T-helper 17 cell (primary cell): ENCODE measurements around the gene CDK6. TPM values are rescaled to one million over a fixed set of nuclear protein-coding genes. Genes with fewer than 3 reads are reported as not detected.
A peak's percentile ranks its signal among the peaks of the same experiment; 100 is the strongest.

Source experiments
- ATAC-seq: fragments of 150-1000 bp; cut with Tn5 transposase; 2 replicates; pipeline ENCODE4 v1.10.0; 2021; ENCODE audit warnings: mild to moderate bottlenecking, moderate library complexity
- DNase-seq, 3 donors: peaks; one replicate each; pipeline versions ENCODE4 v3.0.0 to v3.0.0-alpha.2; 2020 to 2021
- H3K9me3 ChIP-seq: one replicate; pipeline ENCODE4 v1.7.0; 2013; ENCODE audit warnings: low read length, mild to moderate bottlenecking; ENCODE audit not compliant: control insufficient read depth, poor library complexity, severe bottlenecking
- H3K27ac Mint-ChIP-seq: one replicate; pipeline ENCODE4 v1.8.0; 2022; ENCODE audit warnings: mild to moderate bottlenecking, moderate library complexity, mixed read lengths
- H3K27me3 Mint-ChIP-seq: one replicate; pipeline ENCODE4 v1.8.0; 2022; ENCODE audit warnings: mixed read lengths
- H3K36me3 Mint-ChIP-seq: one replicate; pipeline ENCODE4 v1.8.0; 2022; ENCODE audit warnings: low read depth, mixed read lengths
- H3K4me1 Mint-ChIP-seq: one replicate; pipeline ENCODE4 v1.8.0; 2022; ENCODE audit warnings: mild to moderate bottlenecking, mixed read lengths
- H3K4me3 Mint-ChIP-seq: one replicate; pipeline ENCODE4 v1.8.0; 2022; ENCODE audit warnings: mild to moderate bottlenecking, moderate library complexity, mixed read lengths
- total RNA-seq, 4 donors: library from RNA in 2 of 4; stranded (reverse) in 2 of 4; gene quantifications; one replicate each; pipeline ENCODE4 v1.2.3 and lab custom pipeline; 2022 to 2026

The CDK6 gene
- total RNA-seq, 2 donors from 2014 or later: 61.5 to 63.7 TPM

GRCh38 chr7:92706563-92706962 lies 129.8 kb downstream of the CDK6 start:
- H3K9me3 ChIP-seq: no peaks in the 10 kb centered on the region
- peaks cover 25% of the 10 kb centered on the region for H3K4me1 Mint-ChIP-seq
- H3K36me3 Mint-ChIP-seq: peaks cover 3% of the 10 kb centered on the region
- no peak overlapping the region for H3K27ac Mint-ChIP-seq
- H3K27me3 Mint-ChIP-seq: no peaks in the 10 kb centered on the region
- DNase-seq: no peak
- ATAC-seq: no peak
- H3K4me3 Mint-ChIP-seq: no peak overlapping the region

DNA sequence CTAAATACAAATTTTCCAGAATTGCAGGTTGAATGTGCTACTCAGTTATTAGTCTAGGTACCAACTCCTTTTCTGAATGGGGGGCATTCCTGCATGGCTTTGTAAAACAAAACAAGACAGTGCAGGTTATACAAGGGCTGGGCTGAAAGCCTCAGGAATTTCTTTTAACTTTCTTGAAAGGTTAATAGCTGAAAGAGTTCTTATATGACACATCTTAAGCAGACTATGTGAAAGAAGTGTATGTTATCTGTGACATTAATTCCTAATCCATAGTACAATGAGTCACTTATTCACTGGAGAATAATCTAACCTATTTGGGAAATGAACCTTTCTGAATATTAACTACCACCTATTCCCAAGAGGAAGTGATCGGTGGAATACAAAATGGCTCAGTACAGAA lies 130.5 kb downstream of the CDK6 start:
- ATAC-seq (no peak), DNase-seq (no peak)
- Mint-ChIP-seq H3K4me1 (peaks cover 28% of the 10 kb centered on the region), H3K4me3 (no peak overlapping the region), H3K27ac (no peak overlapping the region), H3K27me3 (no peaks in the 10 kb centered on the region), H3K36me3 (peaks cover 3% of the 10 kb centered on the region)
- H3K9me3 ChIP-seq: no peaks in the 10 kb centered on the region

GRCh38 chr7:92704858-92705257 lies 131.5 kb downstream of the CDK6 start:
- Mint-ChIP-seq H3K4me1 (peaks cover 33% of the 10 kb centered on the region), H3K27ac (peak overlapping the region; percentile 85), H3K4me3 (no peak overlapping the region), H3K27me3 (no peaks in the 10 kb centered on the region), H3K36me3 (peaks cover 2% of the 10 kb centered on the region)
- no peaks in the 10 kb centered on the region for H3K9me3 ChIP-seq
- DNase-seq (no peak), ATAC-seq (no peak)

- Mint-ChIP-seq H3K36me3 (peaks cover 2% of the 10 kb centered on the region), H3K27me3 (no peaks in the 10 kb centered on the region), H3K27ac (peak overlapping the region; percentile 85), H3K4me3 (no peak overlapping the region), H3K4me1 (peaks cover 22% of the 10 kb centered on the region)
- DNase-seq (no peak), ATAC-seq (no peak)
- H3K9me3 ChIP-seq: no peaks in the 10 kb centered on the region
Observed at GRCh38 chr7:92702535-92702934, 133.8 kb downstream of the CDK6 start.

DNA sequence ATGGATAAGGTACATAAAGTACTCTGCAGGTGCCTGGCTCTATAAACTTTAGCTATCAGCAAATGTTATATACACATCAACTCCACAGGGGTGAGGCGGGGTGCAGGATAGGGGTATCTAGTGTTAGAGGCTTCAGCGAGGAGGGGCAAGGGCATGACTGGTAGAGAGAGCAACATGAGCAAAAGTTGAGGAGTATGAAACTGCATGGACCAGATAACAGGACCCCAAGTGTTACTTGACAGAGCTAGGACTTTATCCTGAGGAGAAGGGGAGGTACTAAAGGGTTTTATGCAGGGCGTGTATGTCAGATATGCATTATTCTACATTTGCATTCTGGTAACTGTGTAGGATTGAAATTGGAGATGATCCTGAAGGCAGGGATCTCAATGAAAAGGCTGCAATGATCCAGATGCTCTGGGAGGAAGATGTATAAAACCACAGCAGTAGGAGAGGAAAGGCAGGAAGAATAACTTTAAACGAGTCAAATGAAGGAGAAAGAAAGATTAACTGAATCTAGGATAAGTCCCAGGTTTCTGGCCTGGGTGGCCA lies 136.3 kb downstream of the CDK6 start:
- H3K36me3 Mint-ChIP-seq: peaks cover 2% of the 10 kb centered on the region
- no peak overlapping the region for H3K4me3 Mint-ChIP-seq
- peaks cover 24% of the 10 kb centered on the region for H3K4me1 Mint-ChIP-seq
- ATAC-seq (no peak), DNase-seq (no peak)
- no peaks in the 10 kb centered on the region for H3K9me3 ChIP-seq
- H3K27me3 Mint-ChIP-seq: no peaks in the 10 kb centered on the region
- H3K27ac Mint-ChIP-seq: peak overlapping the region; percentile 80

- peak overlapping the region; percentile 80 for H3K27ac Mint-ChIP-seq
- peaks cover 27% of the 10 kb centered on the region for H3K4me1 Mint-ChIP-seq
- ATAC-seq (no peak), DNase-seq (no peak)
- H3K27me3 Mint-ChIP-seq: no peaks in the 10 kb centered on the region
- H3K4me3 Mint-ChIP-seq: no peak overlapping the region
- peaks cover 2% of the 10 kb centered on the region for H3K36me3 Mint-ChIP-seq
- no peaks in the 10 kb centered on the region for H3K9me3 ChIP-seq
Observed at GRCh38 chr7:92699560-92699959, 136.8 kb downstream of the CDK6 start.

GRCh38 chr7:92698237-92698841 lies 138.0 kb downstream of the CDK6 start:
- peaks cover 2% of the 10 kb centered on the region for H3K36me3 Mint-ChIP-seq
- no peaks in the 10 kb centered on the region for H3K9me3 ChIP-seq
- H3K4me3 Mint-ChIP-seq: no peak overlapping the region
- H3K4me1 Mint-ChIP-seq: peaks cover 24% of the 10 kb centered on the region
- no peak for ATAC-seq
- DNase-seq: no peak
- no peak overlapping the region for H3K27ac Mint-ChIP-seq
- no peaks in the 10 kb centered on the region for H3K27me3 Mint-ChIP-seq

GRCh38 chr7:92697414-92697813 lies 139.0 kb downstream of the CDK6 start:
- no peaks in the 10 kb centered on the region for H3K9me3 ChIP-seq
- DNase-seq: no peak
- no peaks in the 10 kb centered on the region for H3K27me3 Mint-ChIP-seq
- no peak overlapping the region for H3K27ac Mint-ChIP-seq
- H3K36me3 Mint-ChIP-seq: peaks cover 2% of the 10 kb centered on the region
- ATAC-seq: no peak
- H3K4me1 Mint-ChIP-seq: peaks cover 24% of the 10 kb centered on the region
- no peak overlapping the region for H3K4me3 Mint-ChIP-seq

- Mint-ChIP-seq H3K27me3 (no peaks in the 10 kb centered on the region), H3K27ac (no peak overlapping the region), H3K4me1 (peaks cover 24% of the 10 kb centered on the region), H3K4me3 (no peak overlapping the region), H3K36me3 (peaks cover 2% of the 10 kb centered on the region)
- no peak for DNase-seq
- no peaks in the 10 kb centered on the region for H3K9me3 ChIP-seq
- ATAC-seq: no peak
Observed at GRCh38 chr7:92697012-92697411, 139.4 kb downstream of the CDK6 start.

GRCh38 chr7:92696584-92696983 lies 139.8 kb downstream of the CDK6 start:
- no peaks in the 10 kb centered on the region for H3K9me3 ChIP-seq
- Mint-ChIP-seq H3K4me1 (peaks cover 25% of the 10 kb centered on the region), H3K4me3 (no peak overlapping the region), H3K27me3 (no peaks in the 10 kb centered on the region), H3K27ac (no peak overlapping the region), H3K36me3 (peaks cover 2% of the 10 kb centered on the region)
- ATAC-seq (no peak), DNase-seq (no peak)

DNA sequence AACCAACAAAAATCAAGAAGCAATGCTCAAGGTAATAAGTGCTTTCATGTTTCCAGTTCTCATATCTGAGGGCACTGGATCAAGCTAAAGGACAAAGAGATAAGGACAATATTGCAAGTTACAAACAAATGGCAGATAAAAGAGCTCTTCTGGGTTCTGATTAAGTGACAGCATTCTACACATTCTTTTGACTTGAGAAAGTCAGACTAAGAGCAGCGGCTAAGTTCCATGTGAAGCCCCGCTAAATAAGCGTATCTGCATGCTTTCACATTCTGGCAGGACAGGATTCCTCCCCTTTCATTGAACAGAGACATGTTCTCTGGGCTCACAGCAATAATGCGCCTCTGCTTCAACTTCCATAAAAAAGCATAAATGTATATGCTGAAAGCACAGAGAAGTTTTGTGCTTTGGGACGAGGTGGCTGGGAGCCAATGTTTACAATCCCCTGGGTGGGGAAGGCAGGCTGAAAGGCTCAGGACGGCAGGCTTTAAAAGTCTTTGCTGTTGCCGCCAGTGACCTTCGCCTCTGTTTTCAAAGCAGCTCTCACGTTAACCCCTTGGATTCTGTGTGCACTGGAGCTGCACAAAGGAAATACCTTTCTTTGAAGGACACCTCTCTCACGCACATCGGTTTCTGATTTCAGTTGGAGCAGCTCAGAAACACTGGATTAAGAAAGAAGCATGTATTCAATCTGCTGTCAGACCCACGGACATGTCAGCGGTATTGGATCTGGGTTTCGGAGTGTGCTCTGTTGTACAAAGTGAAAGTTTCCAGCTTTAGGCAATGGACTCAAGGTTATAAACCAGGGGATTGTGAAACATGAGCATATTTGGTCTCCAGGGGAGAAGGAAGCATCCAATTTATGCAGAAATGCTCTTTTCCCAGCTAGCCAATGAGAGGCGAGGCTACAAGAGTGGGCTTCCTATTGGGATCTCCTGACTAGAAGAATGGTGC lies 140.8 kb downstream of the CDK6 start:
- no peaks in the 10 kb centered on the region for H3K27me3 Mint-ChIP-seq
- no peak overlapping the region for H3K4me3 Mint-ChIP-seq
- peaks cover 23% of the 10 kb centered on the region for H3K4me1 Mint-ChIP-seq
- peak overlapping the region; percentile 32 for H3K27ac Mint-ChIP-seq
- ATAC-seq (no peak), DNase-seq (no peak)
- H3K9me3 ChIP-seq: no peaks in the 10 kb centered on the region
- peaks cover 2% of the 10 kb centered on the region for H3K36me3 Mint-ChIP-seq

DNA sequence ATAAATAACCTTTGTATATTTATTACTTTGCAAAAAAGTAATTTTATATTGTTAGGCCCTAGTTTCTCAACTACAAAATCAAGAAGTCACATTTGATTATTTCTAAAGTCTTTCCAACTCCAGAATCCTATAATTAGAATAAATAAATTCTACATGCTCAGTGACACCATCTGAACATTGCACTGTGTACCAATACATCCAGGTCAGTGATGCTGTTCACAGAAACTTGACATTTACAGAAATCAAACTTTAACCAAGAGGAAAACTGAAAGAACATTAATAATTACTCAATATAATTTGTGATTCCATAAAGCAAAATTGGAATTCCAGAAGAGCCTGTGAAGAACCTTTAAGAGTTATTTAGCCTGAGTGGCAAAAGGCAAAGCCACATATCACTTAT lies 142.2 kb downstream of the CDK6 start:
- no peak overlapping the region for H3K27ac Mint-ChIP-seq
- no peak overlapping the region for H3K4me3 Mint-ChIP-seq
- no peak for ATAC-seq
- H3K9me3 ChIP-seq: no peaks in the 10 kb centered on the region
- H3K27me3 Mint-ChIP-seq: no peaks in the 10 kb centered on the region
- peaks cover 15% of the 10 kb centered on the region for H3K4me1 Mint-ChIP-seq
- no peaks in the 10 kb centered on the region for H3K36me3 Mint-ChIP-seq
- DNase-seq: no peak

GRCh38 chr7:92693519-92693918 lies 142.9 kb downstream of the CDK6 start:
- no peaks in the 10 kb centered on the region for H3K9me3 ChIP-seq
- H3K27me3 Mint-ChIP-seq: no peaks in the 10 kb centered on the region
- H3K27ac Mint-ChIP-seq: no peak overlapping the region
- no peak for ATAC-seq
- no peak overlapping the region for H3K4me3 Mint-ChIP-seq
- H3K36me3 Mint-ChIP-seq: no peaks in the 10 kb centered on the region
- H3K4me1 Mint-ChIP-seq: peaks cover 15% of the 10 kb centered on the region
- DNase-seq: no peak
